ENCODE results near the gene PDF.
"Not testable (repeated sequence)": the region's sequence is repeated elsewhere in the genome, so short reads cannot be mapped to it uniquely, and the experiment has no call there.

Gene PDF

GRCh38 chr16:69307091-69307490 is 23.3 kb downstream of the PDF start:
- no peak for TF ChIP-seq CTCF (IDR thresholded peaks at IDR 0.05; ENCODE audit: insufficient read depth, low read length, poor library complexity, severe bottlenecking)
- Histone ChIP-seq H3K27me3 (replicated peaks; ENCODE audit: control insufficient read depth, insufficient read depth, low read length) (no peaks in the 10 kb centered on the region), H3K4me3 (replicated peaks; ENCODE audit: low read depth, low read length) (no peak overlapping the region), H3K36me3 (ENCODE audit: control insufficient read depth, insufficient read depth, low read length) (no peaks in the 10 kb centered on the region)
- no peak for DNase-seq (ENCODE audit: extremely low read depth, insufficient read length)

DNA sequence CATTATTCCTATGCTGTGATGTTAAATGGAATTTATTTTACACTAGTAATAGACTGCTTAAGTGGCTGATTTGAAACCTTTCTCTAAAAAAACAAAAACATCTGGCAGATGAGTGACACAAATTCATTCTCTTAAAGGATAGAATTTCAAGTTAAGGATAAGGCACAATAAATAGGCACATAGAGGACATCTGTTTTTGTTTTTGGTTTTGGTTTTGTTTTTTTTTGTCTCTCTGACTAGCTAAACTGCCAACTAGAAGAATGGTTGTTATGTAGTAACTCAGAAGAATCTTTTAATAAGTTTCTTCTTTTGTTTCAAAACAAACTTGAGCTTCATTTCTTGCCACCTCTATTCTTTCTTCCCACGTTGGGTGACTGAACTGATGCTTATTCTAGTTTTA is 24.4 kb downstream of the PDF start:
- no peak for DNase-seq (ENCODE audit: extremely low read depth, insufficient read length)
- no peak for TF ChIP-seq CTCF (IDR thresholded peaks at IDR 0.05; ENCODE audit: insufficient read depth, low read length, poor library complexity, severe bottlenecking)
- Histone ChIP-seq H3K36me3 (ENCODE audit: control insufficient read depth, insufficient read depth, low read length) (peaks cover 1% of the 10 kb centered on the region; the same call in 1 of the 2 replicates), H3K27me3 (replicated peaks; ENCODE audit: control insufficient read depth, insufficient read depth, low read length) (no peaks in the 10 kb centered on the region), H3K4me3 (replicated peaks; ENCODE audit: low read depth, low read length) (no peak overlapping the region)

- no peak for TF ChIP-seq CTCF (IDR thresholded peaks at IDR 0.05; ENCODE audit: insufficient read depth, low read length, poor library complexity, severe bottlenecking)
- H3K4me3 ChIP-seq (replicated peaks; ENCODE audit: low read depth, low read length), result no peak overlapping the region
- H3K27me3 ChIP-seq (replicated peaks; ENCODE audit: control insufficient read depth, insufficient read depth, low read length), result no peaks in the 10 kb centered on the region
- DNase-seq (ENCODE audit: extremely low read depth, insufficient read length), result no peak
- H3K36me3 ChIP-seq (ENCODE audit: control insufficient read depth, insufficient read depth, low read length), result peaks cover 1% of the 10 kb centered on the region; the same call in 1 of the 2 replicates
Observed at GRCh38 chr16:69302301-69302700, 28.1 kb downstream of the PDF start.

- DNase-seq (ENCODE audit: extremely low read depth, insufficient read length), result no peak
- Histone ChIP-seq H3K36me3 (ENCODE audit: control insufficient read depth, insufficient read depth, low read length) (peaks cover 1% of the 10 kb centered on the region; the same call in 1 of the 2 replicates), H3K4me3 (replicated peaks; ENCODE audit: low read depth, low read length) (no peak overlapping the region), H3K27me3 (replicated peaks; ENCODE audit: control insufficient read depth, insufficient read depth, low read length) (no peaks in the 10 kb centered on the region)
- TF ChIP-seq CTCF (IDR thresholded peaks at IDR 0.05; ENCODE audit: insufficient read depth, low read length, poor library complexity, severe bottlenecking), result no peak
Observed at GRCh38 chr16:69301861-69302260, 28.5 kb downstream of the PDF start.

- no peak for TF ChIP-seq CTCF (IDR thresholded peaks at IDR 0.05; ENCODE audit: insufficient read depth, low read length, poor library complexity, severe bottlenecking)
- Histone ChIP-seq H3K27me3 (replicated peaks; ENCODE audit: control insufficient read depth, insufficient read depth, low read length) (no peaks in the 10 kb centered on the region), H3K36me3 (ENCODE audit: control insufficient read depth, insufficient read depth, low read length) (peaks cover 1% of the 10 kb centered on the region; the same call in 1 of the 2 replicates), H3K4me3 (replicated peaks; ENCODE audit: low read depth, low read length) (no peak overlapping the region)
- DNase-seq (ENCODE audit: extremely low read depth, insufficient read length), result no peak
Observed at GRCh38 chr16:69301187-69301586, 29.2 kb downstream of the PDF start.

- H3K4me3 ChIP-seq (replicated peaks; ENCODE audit: low read depth, low read length), result no peak overlapping the region
- DNase-seq (ENCODE audit: extremely low read depth, insufficient read length), result no peak
- H3K27me3 ChIP-seq (replicated peaks; ENCODE audit: control insufficient read depth, insufficient read depth, low read length), result no peaks in the 10 kb centered on the region
- H3K36me3 ChIP-seq (ENCODE audit: control insufficient read depth, insufficient read depth, low read length), result peaks cover 1% of the 10 kb centered on the region; the same call in 1 of the 2 replicates
- no peak for TF ChIP-seq CTCF (IDR thresholded peaks at IDR 0.05; ENCODE audit: insufficient read depth, low read length, poor library complexity, severe bottlenecking)
Observed at GRCh38 chr16:69298261-69298660, 32.1 kb downstream of the PDF start.

DNA sequence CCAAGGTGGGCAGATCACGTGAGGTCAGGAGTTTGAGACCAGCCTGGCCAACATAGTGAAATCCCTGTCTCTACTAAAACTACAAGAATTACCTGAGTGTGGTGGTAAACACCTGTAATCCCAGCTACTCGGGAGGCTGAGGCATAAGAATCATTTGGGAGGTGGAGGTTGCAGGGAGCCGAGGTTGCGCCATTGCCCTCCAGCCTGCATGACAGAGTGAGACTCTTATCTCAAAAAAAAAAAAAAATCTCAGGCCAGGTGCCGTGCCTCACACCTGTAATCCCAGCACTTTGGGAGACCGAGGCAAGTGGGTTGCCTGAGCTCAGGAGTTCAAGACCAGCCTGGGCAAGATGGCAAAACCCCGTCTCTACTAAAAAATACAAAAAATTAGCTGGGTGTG is 33.6 kb downstream of the PDF start:
- H3K4me3 ChIP-seq (replicated peaks; ENCODE audit: low read depth, low read length); H3K36me3 ChIP-seq (ENCODE audit: control insufficient read depth, insufficient read depth, low read length); H3K27me3 ChIP-seq (replicated peaks; ENCODE audit: control insufficient read depth, insufficient read depth, low read length); DNase-seq (ENCODE audit: extremely low read depth, insufficient read length): not testable (repeated sequence)

Data from GM06990 (cell line).